Vagina (tissue), 2 donors: Measurements from ENCODE around the gene FUBP3. TPM values are rescaled to one million over a fixed set of nuclear protein-coding genes. Genes with fewer than 3 reads are reported as not detected.

ENCODE experiments used
- DNase-seq, 2 donors: peaks; one replicate each; pipeline ENCODE4 v3.0.0-alpha.2; 2017; ENCODE audit errors: extremely low spot score in 2 of 2
- H3K27ac ChIP-seq: fragments of 200-600 bp; sonication (generic); one replicate; pipeline ENCODE4 v1.5.1; 2019
- H3K27me3 ChIP-seq: fragments of 200-600 bp; sonication (generic); one replicate; pipeline ENCODE4 v1.5.1; 2019
- H3K36me3 ChIP-seq, 2 donors: fragments of 200-600 bp; sonication (generic); one replicate each; pipeline ENCODE4 v1.5.1; 2017 to 2019
- H3K4me1 ChIP-seq: fragments of 200-600 bp; sonication (generic); one replicate; pipeline ENCODE4 v1.5.1; 2019
- H3K4me3 ChIP-seq, 2 donors: fragments of 200-600 bp; sonication (generic); 1 replicate in 1 of 2; 2 replicates in 1 of 2; pipeline ENCODE4 v1.5.1; 2016 to 2019
- H3K9me3 ChIP-seq: fragments of 200-600 bp; sonication (generic); one replicate; pipeline ENCODE4 v1.5.1; 2019
- CTCF ChIP-seq, 3 experiments: fragments of 450-650 bp in 2 of 3; fragments of 200-600 bp in 1 of 3; sonication (generic) in 1 of 3; IDR thresholded peaks; one replicate each; pipeline ENCODE4 v1.5.1; 2017 to 2019; ENCODE audit warnings: antibody characterized with exemption in 3 of 3, mild to moderate bottlenecking in 2 of 3, moderate library complexity in 2 of 3
- POLR2A ChIP-seq, 2 donors: fragments of 450-650 bp; IDR thresholded peaks; one replicate each; pipeline ENCODE4 v1.6.1; 2017; ENCODE audit warnings: antibody characterized with exemption in 2 of 2, mild to moderate bottlenecking in 2 of 2, moderate library complexity in 2 of 2
- POLR2AphosphoS5 ChIP-seq, 2 donors: sonication (generic); formaldehyde crosslinking; IDR thresholded peaks; one replicate each; pipeline ENCODE4 v1.9.0; 2017; ENCODE audit warnings: antibody characterized with exemption in 2 of 2, mild to moderate bottlenecking in 2 of 2, low read depth in 1 of 2; ENCODE audit not compliant: insufficient read depth in 1 of 2
- intact Hi-C: fragments of 100-400 bp; cut with DNase I; formaldehyde crosslinking; loops from one replicate; pipeline ENCODE4 v1.15.1; 2023
- total RNA-seq: library from RNA; depleted of rRNA; stranded (reverse); fragments of >200 nt; gene quantifications from one replicate; pipeline ENCODE4 v1.2.3, GENCODE V29; 2016

FUBP3 gene
- total RNA-seq, 1 donor from 2014 or later: 33.6 TPM

DNA sequence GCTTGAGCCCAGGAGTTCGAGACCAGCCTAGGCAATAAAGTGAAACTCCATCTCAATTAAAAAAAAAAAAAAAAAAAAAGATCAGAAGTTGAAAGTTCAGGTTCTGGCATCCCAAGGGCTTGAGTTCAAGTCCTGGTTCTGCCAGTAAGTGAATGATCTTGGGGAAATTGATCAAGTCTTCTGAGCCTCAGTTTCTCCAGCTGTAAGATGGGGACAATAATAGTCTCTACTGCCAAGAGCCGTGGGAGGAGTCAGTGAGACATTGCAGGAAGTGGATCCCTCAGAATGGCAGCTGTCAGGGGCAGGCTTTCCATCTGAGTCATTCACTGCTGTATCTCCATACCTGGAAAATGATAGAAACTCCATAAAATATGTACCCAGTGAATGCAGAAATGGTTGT is 37.8 kb upstream of the FUBP3 start:
- H3K27me3 ChIP-seq: no peaks in the 10 kb centered on the region
- H3K9me3 ChIP-seq: no peaks in the 10 kb centered on the region
- no peak for TF ChIP-seq POLR2AphosphoS5 (IDR thresholded peaks at IDR 0.05; ENCODE audit: insufficient read depth in 1 of 2, low read depth in 1 of 2)
- no peak for TF ChIP-seq POLR2A (IDR thresholded peaks at IDR 0.05)
- TF ChIP-seq CTCF (IDR thresholded peaks at IDR 0.05): no peak
- peaks cover 20% of the 10 kb centered on the region for H3K4me1 ChIP-seq
- no peak overlapping the region for H3K27ac ChIP-seq
- no peak for DNase-seq
- H3K36me3 ChIP-seq: no peaks in the 10 kb centered on the region
- intact Hi-C loops: no loop called here
- no peak overlapping the region for H3K4me3 ChIP-seq

DNA sequence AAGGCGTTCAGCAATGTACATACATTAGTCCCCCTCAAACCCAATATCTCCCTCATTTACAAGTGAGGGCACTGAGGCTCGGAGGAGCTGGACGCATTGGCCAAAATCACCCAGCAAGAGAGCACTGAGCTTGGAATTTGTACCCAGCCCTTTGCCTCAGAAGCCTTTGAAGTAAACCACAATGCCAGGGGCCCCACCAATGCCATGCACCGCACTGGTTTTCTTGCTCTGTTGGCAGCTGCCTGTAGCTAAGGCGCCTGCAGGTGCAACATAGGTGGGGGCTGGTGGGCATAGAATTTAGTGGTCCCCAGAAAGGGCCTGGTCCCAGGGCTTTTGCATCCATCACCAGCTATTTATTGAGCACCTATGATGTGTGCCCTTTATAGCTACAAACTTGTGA is 37.3 kb upstream of the FUBP3 start:
- Histone ChIP-seq H3K36me3 (no peaks in the 10 kb centered on the region), H3K27me3 (no peaks in the 10 kb centered on the region), H3K4me3 (no peak overlapping the region), H3K4me1 (peaks cover 16% of the 10 kb centered on the region), H3K27ac (no peak overlapping the region), H3K9me3 (no peaks in the 10 kb centered on the region)
- intact Hi-C loops: no loop called here
- no peak for DNase-seq
- TF ChIP-seq CTCF (IDR thresholded peaks at IDR 0.05) (no peak), POLR2A (IDR thresholded peaks at IDR 0.05) (no peak), POLR2AphosphoS5 (IDR thresholded peaks at IDR 0.05; ENCODE audit: insufficient read depth in 1 of 2, low read depth in 1 of 2) (no peak)

- no peak overlapping the region for H3K4me3 ChIP-seq
- intact Hi-C loops: no loop called here
- no peaks in the 10 kb centered on the region for H3K36me3 ChIP-seq
- H3K27me3 ChIP-seq: no peaks in the 10 kb centered on the region
- TF ChIP-seq POLR2AphosphoS5 (IDR thresholded peaks at IDR 0.05; ENCODE audit: insufficient read depth in 1 of 2, low read depth in 1 of 2) (no peak), POLR2A (IDR thresholded peaks at IDR 0.05) (no peak), CTCF (IDR thresholded peaks at IDR 0.05) (no peak)
- DNase-seq: no peak
- no peak overlapping the region for H3K27ac ChIP-seq
- peaks cover 10% of the 10 kb centered on the region for H3K4me1 ChIP-seq
- H3K9me3 ChIP-seq: no peaks in the 10 kb centered on the region
Observed at GRCh38 chr9:130542457-130543228, 36.7 kb upstream of the FUBP3 start.

- no peaks in the 10 kb centered on the region for H3K9me3 ChIP-seq
- no peaks in the 10 kb centered on the region for H3K27me3 ChIP-seq
- H3K4me3 ChIP-seq: no peak overlapping the region
- H3K27ac ChIP-seq: no peak overlapping the region
- intact Hi-C loops: no loop called here
- peaks cover 5% of the 10 kb centered on the region for H3K4me1 ChIP-seq
- H3K36me3 ChIP-seq: no peaks in the 10 kb centered on the region
- no peak for DNase-seq
- TF ChIP-seq POLR2A (IDR thresholded peaks at IDR 0.05) (no peak), POLR2AphosphoS5 (IDR thresholded peaks at IDR 0.05; ENCODE audit: insufficient read depth in 1 of 2, low read depth in 1 of 2) (no peak), CTCF (IDR thresholded peaks at IDR 0.05) (no peak)
Observed at GRCh38 chr9:130543368-130543767, 36.0 kb upstream of the FUBP3 start.

DNA sequence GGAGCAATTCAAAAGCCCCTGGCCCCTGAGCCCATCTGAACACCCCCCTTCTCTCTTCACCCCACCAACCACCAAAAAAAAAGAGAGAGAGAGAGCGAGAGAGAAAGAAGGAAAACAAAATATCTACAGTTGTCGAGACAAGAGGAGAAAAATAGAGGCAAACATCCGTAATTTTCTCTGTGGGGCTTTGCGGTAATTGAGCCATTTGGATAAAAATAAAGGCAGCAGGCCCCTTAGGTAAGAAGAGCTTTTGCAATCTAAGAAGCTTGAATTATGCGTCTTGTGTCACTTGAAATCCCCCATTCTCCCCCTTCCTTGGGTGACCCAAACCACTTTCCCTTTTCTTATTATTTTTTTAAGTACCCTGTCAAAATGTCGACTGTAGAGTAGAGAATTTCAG is 35.5 kb upstream of the FUBP3 start:
- Histone ChIP-seq H3K36me3 (no peaks in the 10 kb centered on the region), H3K4me1 (peaks cover 4% of the 10 kb centered on the region), H3K9me3 (no peaks in the 10 kb centered on the region), H3K27ac (no peak overlapping the region), H3K4me3 (no peak overlapping the region), H3K27me3 (no peaks in the 10 kb centered on the region)
- DNase-seq: no peak
- no peak for TF ChIP-seq CTCF (IDR thresholded peaks at IDR 0.05)
- no peak for TF ChIP-seq POLR2AphosphoS5 (IDR thresholded peaks at IDR 0.05; ENCODE audit: insufficient read depth in 1 of 2, low read depth in 1 of 2)
- no peak for TF ChIP-seq POLR2A (IDR thresholded peaks at IDR 0.05)
- intact Hi-C loops: no loop called here
